HUES64 (cell line): Measurements from ENCODE around the gene PLCD3.

Source experiments
- H3K27ac ChIP-seq: 2 replicates; pipeline ENCODE4 v1.7.0; 2013; ENCODE audit warnings: low read depth, low read length, inconsistent platforms
- H3K27me3 ChIP-seq: 2 replicates; pipeline ENCODE4 v1.6.1; 2013; ENCODE audit warnings: mild to moderate bottlenecking, low read length; ENCODE audit not compliant: insufficient read depth
- H3K36me3 ChIP-seq: 2 replicates; pipeline ENCODE4 v1.6.1; 2013; ENCODE audit warnings: mild to moderate bottlenecking, low read length; ENCODE audit not compliant: insufficient read depth
- H3K4me1 ChIP-seq: 2 replicates; pipeline ENCODE4 v1.6.1; 2013; ENCODE audit warnings: mild to moderate bottlenecking, low read length, moderate library complexity; ENCODE audit not compliant: insufficient read depth
- H3K4me3 ChIP-seq: 2 replicates; pipeline ENCODE4 v1.5.1; 2013; ENCODE audit warnings: mild to moderate bottlenecking, low read length, moderate library complexity
- H3K9ac ChIP-seq: 2 replicates; pipeline ENCODE4 v1.6.1; 2013; ENCODE audit warnings: mild to moderate bottlenecking, low read depth, low read length
- H3K9me3 ChIP-seq: 2 replicates; pipeline ENCODE4 v1.6.1; 2013; ENCODE audit warnings: low read depth, low read length; ENCODE audit not compliant: insufficient read depth
- WGBS: fragments of 150-250, 120-280 bp; methylation state at CpG from one replicate; pipeline ENCODE4 v1.1.7; 2013; ENCODE audit warnings: missing lambda C conversion rate; 5-methylcytosine and 5-hydroxymethylcytosine counted together

Gene PLCD3

DNA sequence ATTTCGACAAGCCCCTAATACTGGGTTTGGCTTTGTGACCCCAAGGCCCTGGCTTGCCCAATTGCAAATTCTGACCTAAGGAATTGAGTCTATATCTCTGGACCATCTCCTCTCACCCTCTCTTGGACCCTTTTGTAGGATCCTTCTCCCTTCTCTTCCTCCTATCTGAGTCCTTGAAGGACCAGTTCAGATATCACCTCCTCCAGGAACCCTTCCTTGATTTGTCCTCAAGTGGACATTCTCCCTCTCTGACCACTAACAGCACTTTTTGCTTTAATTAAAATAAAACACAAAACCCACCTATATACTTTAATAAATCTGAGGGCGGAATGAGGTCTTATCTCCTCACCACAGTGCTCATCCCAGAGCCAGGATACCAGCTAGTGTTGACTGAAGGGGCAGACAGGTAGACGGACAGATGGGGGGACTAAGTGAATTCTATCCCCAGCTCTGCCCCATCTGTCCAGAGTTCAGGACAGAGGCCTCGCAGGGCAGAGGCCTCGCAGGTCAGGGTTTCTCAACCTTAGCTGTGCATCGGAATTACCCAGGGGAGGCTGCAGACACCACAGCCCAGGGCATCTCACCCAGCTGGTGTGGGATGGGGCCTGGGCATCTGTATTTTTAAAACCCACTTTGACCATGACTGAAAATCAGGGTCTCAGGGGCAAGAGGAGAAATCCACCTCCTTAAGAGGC lies 9.1 kb downstream of the PLCD3 start:
- Histone ChIP-seq H3K9me3 (no peaks in the 10 kb centered on the region), H3K4me3 (no peak overlapping the region), H3K4me1 (no peaks in the 10 kb centered on the region), H3K36me3 (no peaks in the 10 kb centered on the region), H3K9ac (no peak overlapping the region), H3K27ac (no peak overlapping the region), H3K27me3 (no peaks in the 10 kb centered on the region)
- 92% methylated on average over 6 of the region's 6 CpGs for WGBS

DNA sequence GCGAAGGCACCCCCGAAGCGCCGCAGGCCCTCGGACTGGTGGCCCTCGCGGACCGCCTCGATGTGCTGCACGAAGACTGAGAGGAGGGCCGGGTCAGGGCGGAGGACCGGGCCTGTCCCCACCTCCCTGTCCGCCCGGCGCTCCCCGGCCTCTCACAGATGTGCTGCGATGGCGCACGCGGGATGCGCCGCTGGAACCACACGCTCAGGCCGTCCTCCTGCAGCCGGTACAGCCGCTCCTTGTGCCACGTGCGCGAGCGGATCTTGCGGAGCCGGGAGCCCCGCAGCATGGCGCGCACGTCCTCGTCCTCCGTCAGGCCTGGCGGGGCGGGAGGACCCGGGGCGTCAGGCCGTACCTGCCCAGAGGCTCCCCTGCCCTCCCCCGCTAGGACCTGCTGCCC lies 11.3 kb downstream of the PLCD3 start:
- Histone ChIP-seq H3K9me3 (no peaks in the 10 kb centered on the region), H3K27ac (no peak overlapping the region), H3K9ac (no peak overlapping the region), H3K4me3 (no peak overlapping the region), H3K4me1 (no peaks in the 10 kb centered on the region), H3K27me3 (no peaks in the 10 kb centered on the region), H3K36me3 (no peaks in the 10 kb centered on the region)
- WGBS: 95% methylated on average over 45 of the region's 45 CpGs

DNA sequence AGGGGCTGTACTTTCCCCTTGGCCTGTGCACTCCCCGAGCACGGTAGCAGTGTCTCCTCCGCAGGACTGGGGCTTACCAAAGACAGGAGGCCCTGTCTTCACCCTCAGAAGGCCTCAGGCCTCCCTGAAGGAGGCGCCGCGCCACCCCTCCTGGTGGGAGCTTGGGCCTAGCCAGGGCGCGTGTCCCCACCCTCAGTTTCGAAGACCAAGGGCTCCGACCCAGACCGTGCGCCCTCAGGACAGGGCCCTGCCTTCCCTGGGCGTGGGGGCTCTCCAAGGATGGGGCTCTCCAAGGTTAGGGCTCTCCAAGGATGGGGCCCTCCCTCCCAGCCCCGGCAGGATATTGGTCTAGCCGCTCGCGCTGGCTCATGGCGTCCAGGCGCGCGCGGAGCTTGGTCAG lies 11.8 kb downstream of the PLCD3 start:
- no peak overlapping the region for H3K9ac ChIP-seq
- no peaks in the 10 kb centered on the region for H3K4me1 ChIP-seq
- H3K9me3 ChIP-seq: no peaks in the 10 kb centered on the region
- 95% methylated on average over 22 of the region's 22 CpGs for WGBS
- H3K27me3 ChIP-seq: no peaks in the 10 kb centered on the region
- H3K36me3 ChIP-seq: no peaks in the 10 kb centered on the region
- no peak overlapping the region for H3K4me3 ChIP-seq
- no peak overlapping the region for H3K27ac ChIP-seq

DNA sequence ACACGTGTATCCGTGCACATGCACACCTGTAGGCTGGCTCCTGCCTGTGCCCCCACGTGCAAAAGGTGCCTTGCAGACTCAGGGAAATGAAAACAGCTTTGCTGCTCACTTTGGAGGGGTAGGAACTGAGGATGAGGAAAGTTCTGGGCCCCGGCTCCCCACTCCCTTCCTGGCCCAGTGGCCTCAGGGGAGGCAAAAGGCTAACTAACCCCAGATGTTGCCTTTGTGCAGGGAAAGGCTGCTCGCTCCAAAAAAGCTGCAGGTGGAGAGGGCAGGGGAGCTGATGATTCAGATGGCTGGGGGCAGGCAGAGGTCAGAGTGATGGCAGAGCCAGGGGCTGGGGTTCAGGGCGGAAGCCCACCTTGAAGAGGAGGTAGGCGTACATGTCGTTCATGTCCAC lies 12.4 kb downstream of the PLCD3 start:
- Histone ChIP-seq H3K27me3 (no peaks in the 10 kb centered on the region), H3K4me3 (no peak overlapping the region), H3K36me3 (no peaks in the 10 kb centered on the region), H3K27ac (no peak overlapping the region), H3K9me3 (no peaks in the 10 kb centered on the region), H3K9ac (no peak overlapping the region), H3K4me1 (no peaks in the 10 kb centered on the region)
- WGBS: 92% methylated on average over 8 of the region's 8 CpGs

DNA sequence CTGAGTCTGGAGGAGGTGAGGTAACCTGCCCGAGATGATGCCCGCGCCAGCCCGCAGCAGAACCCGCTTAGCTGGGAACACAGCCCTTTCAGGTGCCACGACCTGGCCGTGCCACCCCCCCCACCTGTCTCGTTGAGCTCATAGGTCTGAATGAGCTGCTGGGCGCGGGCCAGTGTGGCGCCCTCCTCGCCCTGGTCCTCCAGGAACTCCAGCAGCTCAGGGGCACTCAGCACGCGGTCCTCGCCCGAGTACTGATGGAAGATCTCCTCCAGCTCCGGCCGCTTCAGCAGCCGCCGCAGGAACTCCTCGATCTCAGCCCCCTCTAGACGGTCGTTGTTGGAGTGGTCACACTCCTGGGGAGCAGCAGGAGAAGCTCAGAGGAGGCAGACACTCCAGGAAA lies 13.6 kb downstream of the PLCD3 start:
- Histone ChIP-seq H3K27me3 (no peaks in the 10 kb centered on the region), H3K36me3 (no peaks in the 10 kb centered on the region), H3K4me3 (no peak overlapping the region), H3K4me1 (no peaks in the 10 kb centered on the region), H3K27ac (no peak overlapping the region), H3K9me3 (no peaks in the 10 kb centered on the region), H3K9ac (no peak overlapping the region)
- WGBS: 95% methylated on average over 23 of the region's 23 CpGs

DNA sequence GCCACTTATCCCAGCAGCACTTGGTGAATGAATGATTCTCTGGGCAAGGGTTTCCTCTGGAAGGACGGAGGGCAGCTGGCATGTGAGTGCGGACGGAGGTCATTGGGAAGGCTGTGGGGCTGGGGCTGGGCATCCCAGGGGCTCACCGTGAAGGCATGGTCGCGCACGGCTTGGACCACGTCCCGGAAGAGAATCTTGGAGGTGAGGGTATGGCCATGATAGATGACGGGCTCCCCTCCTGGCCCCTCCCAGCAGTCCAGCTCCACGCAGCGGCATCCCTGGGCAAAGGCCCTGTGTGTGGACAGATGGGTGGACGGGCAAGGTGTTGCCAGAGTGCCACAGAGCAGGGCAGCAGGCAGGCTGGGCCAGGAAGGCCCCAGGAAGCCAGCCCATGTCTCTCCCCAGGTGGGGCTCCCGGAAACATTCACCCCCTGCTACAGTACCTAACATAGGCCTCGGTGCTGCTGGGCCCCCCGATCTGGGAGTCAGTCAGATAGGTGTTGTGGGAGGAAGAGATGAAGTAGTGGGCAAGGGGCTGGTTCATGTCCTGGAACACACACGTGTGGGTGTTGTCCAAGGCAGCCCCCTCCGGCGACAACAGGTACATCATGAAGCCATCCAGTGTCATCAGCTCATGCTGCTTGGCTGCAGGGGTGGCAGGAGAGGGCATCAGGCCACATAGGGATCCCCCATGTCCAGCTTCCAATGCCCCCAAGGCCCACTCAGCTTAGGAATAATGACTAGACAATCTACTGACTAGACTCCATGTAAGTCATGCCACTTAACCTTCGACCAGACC lies 14.3 kb downstream of the PLCD3 start:
- H3K4me3 ChIP-seq: no peak overlapping the region
- H3K27me3 ChIP-seq: no peaks in the 10 kb centered on the region
- H3K9me3 ChIP-seq: no peaks in the 10 kb centered on the region
- no peak overlapping the region for H3K27ac ChIP-seq
- H3K4me1 ChIP-seq: no peaks in the 10 kb centered on the region
- no peak overlapping the region for H3K9ac ChIP-seq
- H3K36me3 ChIP-seq: no peaks in the 10 kb centered on the region
- WGBS: 94% methylated on average over 20 of the region's 20 CpGs

DNA sequence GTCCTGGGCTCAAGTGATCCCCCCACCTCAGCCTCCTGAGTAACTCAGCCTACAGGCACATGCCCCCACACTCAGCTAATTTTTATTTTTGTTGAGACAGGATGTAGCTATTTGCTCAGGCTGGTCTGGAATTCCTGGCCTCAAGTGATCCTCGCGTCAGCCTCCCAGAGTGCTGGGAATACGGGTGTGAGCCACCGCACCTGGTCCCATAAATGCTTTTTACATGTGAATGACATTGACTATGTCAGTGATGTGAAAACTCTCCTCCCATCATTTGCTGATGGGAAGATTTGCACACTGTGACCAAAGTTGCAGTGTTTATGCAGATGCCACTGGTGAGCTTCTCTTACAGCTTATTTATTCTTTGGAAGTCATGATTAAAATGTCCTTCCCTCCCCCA lies 15.0 kb downstream of the PLCD3 start:
- no peaks in the 10 kb centered on the region for H3K9me3 ChIP-seq
- H3K4me3 ChIP-seq: no peak overlapping the region
- WGBS: 97% methylated on average over 4 of the region's 4 CpGs
- H3K27me3 ChIP-seq: no peaks in the 10 kb centered on the region
- H3K36me3 ChIP-seq: no peaks in the 10 kb centered on the region
- no peaks in the 10 kb centered on the region for H3K4me1 ChIP-seq
- H3K27ac ChIP-seq: no peak overlapping the region
- no peak overlapping the region for H3K9ac ChIP-seq

DNA sequence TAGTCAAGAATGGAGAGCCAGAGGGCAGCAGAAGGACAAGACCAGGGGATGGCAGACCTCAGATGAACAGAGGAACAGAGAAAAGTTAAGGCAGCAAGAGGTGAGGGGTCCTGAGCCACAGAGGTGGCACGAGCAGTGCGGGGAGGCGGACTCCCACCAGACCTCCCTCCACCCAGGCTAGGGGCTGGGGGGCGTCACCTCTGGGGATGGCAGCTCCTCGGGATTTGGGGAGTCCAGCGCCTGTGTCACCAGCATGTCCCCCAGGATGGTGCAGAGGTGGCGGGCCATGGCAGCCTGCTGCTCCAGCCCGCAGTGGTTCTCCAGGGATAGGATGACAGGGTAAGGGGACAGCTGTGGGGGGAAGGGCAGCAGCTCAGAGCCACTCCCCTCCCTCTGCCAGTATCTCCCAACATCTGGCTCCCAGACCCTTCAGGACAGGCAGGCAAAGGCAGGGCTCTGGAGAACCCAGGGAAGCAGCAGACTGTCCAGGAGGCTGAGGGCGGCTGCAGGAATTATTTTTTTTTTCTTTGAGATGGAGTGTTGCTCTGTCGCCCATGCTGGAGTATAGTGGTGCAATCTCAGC lies 15.8 kb downstream of the PLCD3 start:
- Histone ChIP-seq H3K27ac (no peak overlapping the region), H3K4me3 (no peak overlapping the region), H3K9ac (no peak overlapping the region), H3K9me3 (no peaks in the 10 kb centered on the region), H3K36me3 (no peaks in the 10 kb centered on the region), H3K4me1 (no peaks in the 10 kb centered on the region), H3K27me3 (no peaks in the 10 kb centered on the region)
- 89% methylated on average over 9 of the region's 10 CpGs for WGBS

DNA sequence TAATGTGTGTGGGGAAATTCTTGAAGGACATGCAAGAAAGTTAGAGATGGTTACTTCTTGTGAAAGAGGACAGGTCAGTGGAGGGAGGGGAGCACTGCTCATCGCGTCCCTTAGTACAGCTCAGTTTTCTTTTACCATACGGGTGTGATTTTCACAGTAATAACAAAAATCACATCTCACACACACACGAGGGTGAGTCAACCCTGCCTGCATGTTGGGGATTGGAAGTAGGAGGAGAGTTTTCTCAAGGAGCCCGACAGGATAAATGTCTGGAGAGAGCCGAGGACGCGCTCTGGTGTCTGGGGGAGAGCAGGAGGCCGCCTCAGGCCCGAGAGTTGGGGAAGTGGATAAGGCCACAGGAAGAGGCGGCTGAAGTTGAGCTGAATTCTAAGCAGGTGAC lies 16.4 kb downstream of the PLCD3 start:
- no peak overlapping the region for H3K4me3 ChIP-seq
- H3K9me3 ChIP-seq: no peaks in the 10 kb centered on the region
- H3K36me3 ChIP-seq: no peaks in the 10 kb centered on the region
- H3K4me1 ChIP-seq: no peaks in the 10 kb centered on the region
- no peak overlapping the region for H3K27ac ChIP-seq
- no peak overlapping the region for H3K9ac ChIP-seq
- no peaks in the 10 kb centered on the region for H3K27me3 ChIP-seq
- 85% methylated on average over 8 of the region's 11 CpGs for WGBS

DNA sequence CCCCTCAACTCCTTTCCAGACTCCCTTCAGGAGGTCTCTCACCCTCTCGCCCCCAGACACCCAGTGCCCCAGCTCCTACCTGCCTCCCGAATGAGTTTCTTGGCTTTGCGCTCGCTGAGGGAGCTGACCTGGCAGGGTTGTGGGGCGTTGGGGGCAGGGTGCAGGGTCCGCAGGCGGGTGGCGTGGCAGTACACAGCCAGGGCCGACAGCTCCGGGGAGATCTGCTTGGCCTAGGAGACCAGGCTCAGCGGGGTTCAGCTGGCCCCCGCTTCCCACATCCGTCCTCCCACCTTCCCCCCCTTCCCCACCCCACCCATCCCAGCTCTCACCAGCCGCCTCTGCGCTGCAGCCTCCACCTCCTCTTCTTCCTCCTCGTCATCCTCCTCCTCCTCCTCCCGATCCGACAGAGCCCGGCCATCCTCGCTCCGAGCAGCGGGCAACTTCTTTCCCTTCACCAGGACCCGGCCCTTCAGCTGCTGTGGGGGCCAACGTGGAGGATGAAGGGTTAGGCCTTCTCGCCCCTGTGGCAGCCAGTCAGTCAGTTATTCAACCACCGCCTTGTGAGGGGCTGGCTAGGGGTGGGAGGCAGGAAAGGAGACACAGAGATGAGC lies 17.2 kb downstream of the PLCD3 start:
- no peak overlapping the region for H3K9ac ChIP-seq
- no peaks in the 10 kb centered on the region for H3K9me3 ChIP-seq
- WGBS: 93% methylated on average over 26 of the region's 26 CpGs
- no peak overlapping the region for H3K4me3 ChIP-seq
- H3K4me1 ChIP-seq: no peaks in the 10 kb centered on the region
- H3K27me3 ChIP-seq: no peaks in the 10 kb centered on the region
- no peak overlapping the region for H3K27ac ChIP-seq
- H3K36me3 ChIP-seq: no peaks in the 10 kb centered on the region
